ENCODE measurements around the gene OCA2. TPM values are rescaled to one million over a fixed set of nuclear protein-coding genes. Genes with fewer than 3 reads are reported as not detected.

Gene OCA2
- total RNA-seq, 1 donor from 2014 or later: 1.0 TPM

DNA sequence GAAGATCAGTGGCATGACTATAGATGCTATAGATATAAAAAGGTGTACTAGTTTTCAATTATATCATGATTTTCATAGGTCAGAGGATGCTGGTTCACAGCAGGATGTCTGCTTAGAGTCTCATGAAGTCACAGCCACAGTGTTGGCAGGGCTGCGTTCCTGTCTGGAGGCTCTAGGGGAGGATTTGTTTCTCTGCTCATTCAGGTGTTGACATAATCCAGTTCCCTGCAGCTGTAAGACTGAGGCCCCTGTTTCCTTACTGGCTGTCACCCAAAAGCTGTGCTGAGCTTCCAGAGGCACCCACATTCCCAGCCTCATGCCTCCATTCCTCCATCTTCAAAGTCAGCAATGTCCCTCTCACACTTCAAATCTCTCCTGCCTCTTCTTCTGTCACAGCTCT, 170.7 kb downstream of the OCA2 start:
- H3K4me1 Mint-ChIP-seq: no peaks in the 10 kb centered on the region
- TF ChIP-seq, protein P1, sequence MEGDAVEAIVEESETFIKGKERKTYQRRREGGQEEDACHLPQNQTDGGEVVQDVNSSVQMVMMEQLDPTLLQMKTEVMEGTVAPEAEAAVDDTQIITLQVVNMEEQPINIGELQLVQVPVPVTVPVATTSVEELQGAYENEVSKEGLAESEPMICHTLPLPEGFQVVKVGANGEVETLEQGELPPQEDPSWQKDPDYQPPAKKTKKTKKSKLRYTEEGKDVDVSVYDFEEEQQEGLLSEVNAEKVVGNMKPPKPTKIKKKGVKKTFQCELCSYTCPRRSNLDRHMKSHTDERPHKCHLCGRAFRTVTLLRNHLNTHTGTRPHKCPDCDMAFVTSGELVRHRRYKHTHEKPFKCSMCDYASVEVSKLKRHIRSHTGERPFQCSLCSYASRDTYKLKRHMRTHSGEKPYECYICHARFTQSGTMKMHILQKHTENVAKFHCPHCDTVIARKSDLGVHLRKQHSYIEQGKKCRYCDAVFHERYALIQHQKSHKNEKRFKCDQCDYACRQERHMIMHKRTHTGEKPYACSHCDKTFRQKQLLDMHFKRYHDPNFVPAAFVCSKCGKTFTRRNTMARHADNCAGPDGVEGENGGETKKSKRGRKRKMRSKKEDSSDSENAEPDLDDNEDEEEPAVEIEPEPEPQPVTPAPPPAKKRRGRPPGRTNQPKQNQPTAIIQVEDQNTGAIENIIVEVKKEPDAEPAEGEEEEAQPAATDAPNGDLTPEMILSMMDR (IDR thresholded peaks at IDR 0.05; ENCODE audit: unreplicated experiment): no peak

DNA sequence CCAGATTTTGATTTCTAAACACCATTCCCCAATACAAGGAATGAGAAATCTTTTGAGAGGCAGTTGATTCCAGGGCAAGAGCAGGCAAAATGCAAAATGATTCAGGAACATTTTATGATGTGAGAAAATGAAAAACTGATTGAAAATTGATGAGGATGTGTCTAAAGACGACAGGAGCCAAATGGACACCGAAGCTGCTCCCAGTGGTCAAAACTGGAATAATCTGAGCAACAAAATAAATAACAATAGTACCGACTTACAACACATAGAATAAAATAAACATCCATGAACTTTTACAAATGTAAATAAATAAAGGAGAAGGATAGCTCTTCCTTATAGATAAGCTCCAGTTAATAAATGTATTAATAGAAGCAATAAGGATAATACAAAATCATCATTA, 186.8 kb downstream of the OCA2 start:
- no peaks in the 10 kb centered on the region for H3K4me1 Mint-ChIP-seq
- no peak for DNase-seq (ENCODE audit: low spot score in 2 of 2, unreplicated experiment in 2 of 2)
- no peak overlapping the region for H3K4me3 Mint-ChIP-seq
- H3K9me3 Mint-ChIP-seq: peaks cover 40% of the 10 kb centered on the region
- TF ChIP-seq, protein P1 (IDR thresholded peaks at IDR 0.05; ENCODE audit: unreplicated experiment): no peak
- no peaks in the 10 kb centered on the region for H3K36me3 Mint-ChIP-seq
- H3K27ac Mint-ChIP-seq: no peak overlapping the region
- H3K27me3 Mint-ChIP-seq (ENCODE audit: low read depth): no peaks in the 10 kb centered on the region

More for the DNA sequence above, 170.7 kb downstream of the OCA2 start:
- Mint-ChIP-seq H3K27me3 (ENCODE audit: low read depth) (no peaks in the 10 kb centered on the region), H3K36me3 (peaks cover 12% of the 10 kb centered on the region), H3K9me3 (peaks cover 26% of the 10 kb centered on the region), H3K27ac (no peak overlapping the region), H3K4me3 (no peak overlapping the region)
- no peak for DNase-seq (ENCODE audit: low spot score in 2 of 2, unreplicated experiment in 2 of 2)

DNA sequence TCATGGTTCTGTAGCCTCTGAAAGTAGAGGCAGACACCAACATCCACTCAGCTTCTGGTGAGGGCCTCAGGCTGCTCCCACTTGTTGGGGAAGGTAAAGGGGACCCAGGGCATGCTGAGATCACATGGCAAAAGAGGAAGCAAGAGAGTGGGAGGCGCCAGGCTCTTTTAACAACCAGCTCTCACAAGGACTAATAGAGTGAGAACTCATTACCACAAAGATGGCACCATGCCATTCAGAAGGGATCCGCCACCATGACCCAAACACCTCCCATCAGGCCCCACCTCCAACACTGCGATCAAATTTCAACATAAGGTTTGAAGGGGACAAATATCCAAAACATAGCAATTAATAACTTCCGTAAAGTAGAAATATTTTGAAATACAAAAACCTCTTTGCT, 192.3 kb downstream of the OCA2 start:
- no peak overlapping the region for H3K4me3 Mint-ChIP-seq
- no peaks in the 10 kb centered on the region for H3K27me3 Mint-ChIP-seq (ENCODE audit: low read depth)
- peaks cover 26% of the 10 kb centered on the region for H3K9me3 Mint-ChIP-seq
- DNase-seq (ENCODE audit: low spot score in 2 of 2, unreplicated experiment in 2 of 2): no peak
- no peaks in the 10 kb centered on the region for H3K4me1 Mint-ChIP-seq
- no peak overlapping the region for H3K27ac Mint-ChIP-seq
- TF ChIP-seq, protein P1 (IDR thresholded peaks at IDR 0.05; ENCODE audit: unreplicated experiment): no peak
- H3K36me3 Mint-ChIP-seq: no peaks in the 10 kb centered on the region

DNA sequence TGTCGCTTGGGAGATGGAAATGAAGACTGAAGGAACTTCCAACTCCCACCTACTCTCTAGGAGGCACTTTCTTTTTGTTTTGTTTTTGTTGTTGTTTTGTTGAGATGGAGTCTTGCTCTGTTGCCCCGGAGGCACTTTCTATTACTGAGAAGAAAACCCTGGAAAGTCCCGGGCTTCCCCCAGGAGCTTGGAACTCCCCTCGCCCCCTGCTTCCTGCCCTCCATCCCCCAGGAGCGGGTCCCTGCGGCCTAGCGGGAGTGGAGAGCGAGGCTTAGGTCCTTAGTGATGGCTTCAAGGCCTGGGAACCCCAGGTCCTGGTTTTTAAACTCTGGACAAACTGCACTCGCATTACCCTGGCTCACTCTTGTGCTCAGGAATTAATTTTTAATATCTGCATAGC, 195.7 kb downstream of the OCA2 start:
- no peaks in the 10 kb centered on the region for H3K36me3 Mint-ChIP-seq
- peaks cover 6% of the 10 kb centered on the region for H3K9me3 Mint-ChIP-seq
- no peak for DNase-seq (ENCODE audit: low spot score in 2 of 2, unreplicated experiment in 2 of 2)
- TF ChIP-seq, protein P1 (IDR thresholded peaks at IDR 0.05; ENCODE audit: unreplicated experiment): no peak
- H3K27ac Mint-ChIP-seq: no peak overlapping the region
- H3K27me3 Mint-ChIP-seq (ENCODE audit: low read depth): no peaks in the 10 kb centered on the region
- H3K4me1 Mint-ChIP-seq: no peaks in the 10 kb centered on the region
- no peak overlapping the region for H3K4me3 Mint-ChIP-seq

DNA sequence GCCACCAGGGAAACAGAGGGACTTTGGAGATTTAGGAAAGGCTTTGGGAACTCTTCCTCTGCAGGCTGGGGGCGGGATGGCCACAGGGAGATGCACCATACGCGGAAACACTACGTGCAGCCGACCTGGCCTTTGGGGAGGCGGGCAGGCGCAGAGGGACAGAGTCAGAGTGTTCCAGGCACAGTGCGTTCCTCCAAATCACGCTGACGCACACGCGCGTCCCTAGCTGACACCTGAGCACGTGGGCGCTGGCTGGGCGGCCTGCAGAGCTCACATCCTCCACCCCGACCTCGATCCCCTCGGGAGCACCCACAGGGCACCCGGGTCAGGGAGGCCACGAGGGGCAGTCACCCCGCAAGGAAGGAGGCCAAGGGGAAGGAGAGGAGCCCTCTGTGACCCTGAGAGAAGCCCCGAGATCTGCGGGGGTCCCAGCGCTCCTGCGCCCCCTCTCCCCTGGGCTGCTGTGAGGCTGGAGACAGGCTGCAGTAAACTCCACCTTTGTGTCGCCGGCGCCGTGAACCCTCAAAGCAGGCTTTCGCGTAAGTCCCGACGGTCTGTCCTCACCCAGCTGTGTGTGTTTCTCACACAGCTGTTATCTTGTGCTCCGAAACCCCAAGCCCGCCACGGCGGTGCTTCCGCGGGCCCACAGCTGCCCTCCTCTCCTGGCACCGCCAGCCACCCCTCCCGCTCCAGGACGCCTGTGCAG, 196.3 kb downstream of the OCA2 start:
- TF ChIP-seq, protein P1 (IDR thresholded peaks at IDR 0.05; ENCODE audit: unreplicated experiment): no peak
- Mint-ChIP-seq H3K9me3 (peaks cover 4% of the 10 kb centered on the region), H3K4me1 (no peaks in the 10 kb centered on the region), H3K36me3 (no peaks in the 10 kb centered on the region), H3K4me3 (no peak overlapping the region), H3K27me3 (ENCODE audit: low read depth) (no peaks in the 10 kb centered on the region), H3K27ac (no peak overlapping the region)
- DNase-seq (ENCODE audit: low spot score in 2 of 2, unreplicated experiment in 2 of 2): no peak

Data from mesothelial cell of epicardium (in vitro differentiated cells).